HG03342 (cell line): ENCODE results near the gene A3GALT2.

Experiments used
- ATAC-seq: cut with Tn5 transposase; IDR thresholded peaks from one replicate; pipeline ENCODE4 v1.9.1; 2021; ENCODE audit warnings: mild to moderate bottlenecking, moderate library complexity; ENCODE audit not compliant: unreplicated experiment

The A3GALT2 gene

GRCh38 chr1:33332881-33333280 is 12.0 kb upstream of the A3GALT2 start:
- no peak for ATAC-seq

DNA sequence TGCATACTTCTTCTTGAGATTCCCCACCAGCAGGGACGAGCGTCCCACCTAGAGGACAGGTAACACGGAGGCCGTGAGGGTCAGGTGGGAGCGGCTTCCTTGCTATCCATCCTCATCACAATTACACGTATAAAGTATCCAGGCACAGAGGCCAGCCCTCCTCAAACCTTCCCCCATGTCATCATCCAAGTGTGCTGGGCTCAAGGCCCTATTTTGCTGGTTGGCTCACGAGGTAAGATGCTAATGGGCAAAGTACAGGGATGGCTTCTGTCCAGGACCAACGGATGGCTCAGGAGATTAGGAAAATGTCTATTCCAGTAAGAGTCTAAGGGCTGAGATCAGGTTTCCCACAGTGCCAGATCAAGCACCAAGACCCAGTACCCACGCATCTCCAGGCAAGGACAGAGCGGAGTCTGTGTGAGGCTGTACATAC is 11.5 kb upstream of the A3GALT2 start:
- no peak for ATAC-seq

- ATAC-seq, result no peak
These were observed 10.8 kb upstream of the A3GALT2 start for GRCh38 chr1:33331444-33332356.

DNA sequence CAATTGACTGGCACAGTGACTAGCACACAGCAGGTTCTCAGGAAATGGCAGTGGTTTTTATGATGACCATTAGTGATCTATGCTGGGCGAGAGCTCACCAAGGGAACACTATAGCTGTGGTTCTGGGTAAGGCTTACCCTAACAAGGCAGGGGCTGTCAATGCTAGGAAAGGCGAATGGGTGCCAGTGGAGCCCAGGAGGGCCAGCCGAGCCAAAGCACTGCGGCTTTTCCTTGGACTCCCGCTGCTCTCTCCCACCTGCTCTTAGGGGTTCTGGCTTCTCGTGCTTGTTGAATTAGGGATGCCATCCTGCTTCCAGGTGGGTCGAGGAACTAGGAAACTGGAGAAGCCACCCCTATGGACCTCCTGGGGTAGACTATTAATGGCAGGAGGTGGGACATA is 10.0 kb upstream of the A3GALT2 start:
- no peak for ATAC-seq

DNA sequence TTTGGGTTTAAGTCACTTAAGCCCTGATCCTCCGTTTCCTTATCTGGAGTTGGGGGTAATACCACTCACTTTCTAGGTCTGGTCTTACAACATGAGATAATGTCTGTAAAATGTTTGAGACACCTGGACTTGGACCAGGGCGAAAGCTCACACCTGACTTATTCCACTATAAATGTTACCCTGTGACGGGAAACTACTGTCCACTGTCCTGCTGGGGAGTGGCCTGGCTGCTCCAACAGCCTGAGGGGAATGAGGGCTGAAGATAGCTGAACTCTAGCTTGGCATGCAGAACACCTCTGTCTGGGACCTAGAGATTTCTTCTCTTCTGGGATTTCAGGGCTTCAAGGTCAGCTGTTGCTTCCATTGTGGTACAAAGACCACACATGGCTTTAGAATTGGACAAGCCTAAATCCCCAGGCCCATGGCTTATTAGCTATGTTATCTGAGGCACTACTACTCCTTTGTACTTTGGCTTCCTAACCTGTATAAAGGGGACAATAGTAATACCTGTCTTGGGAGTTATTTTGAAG is 9.5 kb upstream of the A3GALT2 start:
- ATAC-seq, result no peak

DNA sequence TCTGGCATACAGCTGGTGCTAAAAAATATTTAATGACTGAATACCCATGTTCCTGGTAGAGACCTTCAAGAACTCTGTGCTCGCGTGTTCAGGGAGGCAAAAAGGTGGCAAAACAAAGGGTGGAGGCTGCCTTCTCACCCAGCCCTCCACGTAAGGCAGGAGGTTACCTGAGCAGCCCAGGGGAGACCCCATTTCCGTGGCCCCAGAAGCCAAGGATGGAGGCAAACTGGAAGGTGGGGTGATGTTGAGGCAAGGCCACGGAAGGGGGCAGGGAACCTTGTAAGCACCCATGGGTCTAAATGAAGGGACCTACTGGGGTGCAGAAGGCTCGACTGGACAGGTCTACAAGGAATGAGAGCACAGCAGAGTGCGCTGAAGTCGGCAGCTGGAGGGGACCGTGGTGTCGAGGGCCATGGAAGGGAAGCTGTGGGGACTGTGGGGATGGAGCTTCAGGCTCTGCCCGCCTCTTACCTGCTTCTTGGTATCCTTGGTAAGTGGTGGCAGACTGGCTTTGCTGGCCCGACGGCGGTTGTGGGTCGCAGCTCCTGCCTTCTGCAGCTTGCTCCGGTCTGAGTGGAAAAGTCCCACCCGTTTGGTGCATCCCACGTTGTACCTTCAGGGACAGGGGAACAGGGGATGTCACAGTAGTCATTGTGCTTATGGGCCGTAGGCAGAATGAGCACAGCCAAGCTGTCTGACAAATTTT is 8.9 kb upstream of the A3GALT2 start:
- ATAC-seq, result no peak

- no peak for ATAC-seq
These were observed 7.9 kb upstream of the A3GALT2 start for GRCh38 chr1:33328817-33329216.

- no peak for ATAC-seq
These were observed 6.9 kb upstream of the A3GALT2 start for GRCh38 chr1:33327587-33328325.

DNA sequence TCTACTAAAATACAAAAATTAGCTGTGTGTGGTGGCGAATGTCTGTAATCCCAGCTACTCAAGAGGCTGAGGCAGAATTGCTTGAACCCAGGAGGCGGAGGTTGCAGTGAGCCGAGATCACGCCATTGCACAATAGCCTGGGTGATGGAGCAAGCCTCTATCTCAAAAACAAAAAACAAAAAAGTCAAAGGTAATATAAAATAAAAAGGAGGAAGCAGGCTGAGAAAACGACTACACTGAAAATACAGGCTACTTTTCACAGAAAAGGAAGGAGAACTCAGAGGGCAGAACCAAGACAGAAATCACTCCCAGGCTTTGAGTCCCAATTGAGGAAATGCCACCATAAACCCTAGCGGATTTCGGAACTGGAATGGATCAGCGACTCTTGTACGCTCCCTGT is 5.9 kb upstream of the A3GALT2 start:
- no peak for ATAC-seq

- ATAC-seq, result no peak
These were observed 4.0 kb upstream of the A3GALT2 start for GRCh38 chr1:33324677-33325575.

GRCh38 chr1:33323663-33324477 is 3.0 kb upstream of the A3GALT2 start:
- ATAC-seq, result no peak

GRCh38 chr1:33322870-33323585 is 2.1 kb upstream of the A3GALT2 start:
- no peak for ATAC-seq

DNA sequence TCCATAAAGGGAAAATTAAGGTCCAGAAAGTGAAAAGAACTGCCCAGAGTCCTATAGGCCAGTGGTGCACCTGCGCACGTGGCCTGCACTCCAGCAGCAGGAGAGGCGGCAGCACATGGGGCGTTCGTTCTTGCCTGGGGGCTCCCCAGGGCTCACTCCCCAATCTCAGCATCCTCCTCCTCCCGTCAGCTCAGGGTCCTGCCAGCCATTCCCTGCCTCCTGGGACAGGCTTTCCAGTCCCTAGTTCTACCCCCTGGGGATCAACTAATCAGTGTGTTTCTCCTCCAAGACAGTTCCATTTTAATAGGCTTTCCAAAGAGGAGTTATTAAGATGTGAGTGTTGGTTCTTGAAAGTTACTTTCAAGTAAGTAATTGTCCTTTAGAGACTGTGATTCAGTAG is 1.2 kb upstream of the A3GALT2 start:
- ATAC-seq, result no peak

GRCh38 chr1:33321178-33321577 is 280 bp upstream of the A3GALT2 start:
- no peak for ATAC-seq

- ATAC-seq, result no peak
These were observed 814 bp downstream of the A3GALT2 start for GRCh38 chr1:33319949-33320618.

DNA sequence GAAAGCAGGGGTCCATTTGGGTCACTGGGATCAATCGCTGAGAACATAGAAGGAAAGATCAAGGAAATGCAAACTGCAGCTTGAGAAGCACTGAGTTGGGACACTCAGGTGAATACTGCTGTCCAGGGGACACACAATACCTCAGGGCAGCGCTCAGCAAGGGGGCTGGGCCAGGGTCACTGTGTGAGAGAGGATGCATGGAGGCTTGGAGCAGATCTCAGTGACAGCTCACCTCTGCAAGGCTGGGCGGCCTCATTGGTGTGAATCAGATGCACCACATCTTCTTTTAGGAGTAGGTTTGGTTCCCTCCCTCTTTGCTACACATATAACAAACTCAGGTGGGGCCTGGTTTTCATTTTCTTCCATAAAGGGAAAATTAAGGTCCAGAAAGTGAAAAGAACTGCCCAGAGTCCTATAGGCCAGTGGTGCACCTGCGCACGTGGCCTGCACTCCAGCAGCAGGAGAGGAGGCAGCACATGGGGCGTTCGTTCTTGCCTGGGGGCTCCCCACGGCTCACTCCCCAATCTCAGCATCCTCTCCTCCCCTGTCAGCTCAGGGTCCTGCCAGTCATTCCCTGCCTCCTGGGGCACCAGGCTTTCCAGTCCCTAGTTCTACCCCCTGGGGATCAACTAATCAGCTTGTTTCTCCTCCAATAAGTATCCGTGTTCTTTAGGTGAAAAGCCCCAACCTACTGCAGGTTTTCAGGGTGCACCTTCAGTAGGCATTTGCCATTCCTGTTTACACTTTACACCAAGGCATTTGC is 1.5 kb downstream of the A3GALT2 start:
- ATAC-seq, result no peak

- no peak for ATAC-seq
These were observed 3.0 kb downstream of the A3GALT2 start for GRCh38 chr1:33317946-33318345.
